ENCODE measurements around the gene MPP1.

MPP1 gene

DNA sequence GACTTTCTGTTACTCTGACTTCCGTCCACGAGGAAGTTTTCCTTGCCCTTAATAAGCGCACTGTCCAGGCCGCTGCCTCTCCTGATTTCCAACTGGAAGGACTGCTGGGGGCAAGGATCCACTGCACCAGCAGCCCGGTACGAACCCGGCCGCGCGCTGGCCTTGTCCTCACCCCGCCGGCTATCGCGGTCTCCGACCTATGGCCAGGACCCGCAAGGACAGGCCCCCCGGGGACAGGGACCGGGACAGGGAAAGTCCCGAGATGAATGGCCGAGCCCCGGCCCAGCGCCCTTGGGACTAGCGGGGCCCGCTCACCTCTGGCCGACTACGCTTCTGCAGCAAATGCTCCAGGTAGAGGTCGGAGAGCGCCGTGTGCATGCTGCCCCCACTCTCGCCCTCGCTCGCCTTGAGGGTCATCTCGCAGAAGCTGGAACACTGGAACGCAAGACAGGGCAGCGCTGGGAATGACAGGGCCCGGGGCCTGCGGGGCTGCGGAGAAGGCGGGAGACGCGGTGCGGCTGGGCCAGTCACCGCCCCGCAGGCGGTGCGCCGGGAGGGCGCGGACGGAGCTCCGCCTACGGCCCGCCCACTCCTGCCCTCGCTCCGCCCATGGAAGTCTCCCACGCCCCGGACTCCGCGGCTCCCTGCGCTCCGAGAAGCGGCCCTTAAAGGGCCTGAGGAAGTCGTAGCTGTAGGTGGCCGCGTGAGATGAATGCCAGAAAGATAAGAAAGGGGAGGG lies at the start of gene MPP1:
MPP1 (minus strand) TSS at position 529 of the 739 bp plus-strand sequence; CDS start at position 417, 112 bp downstream.
- Histone ChIP-seq H3K27ac (no peak within 1 kb of the TSS), H3K27me3 (replicated peaks) (no peaks in the 10 kb centered on the region), H3K36me3 (replicated peaks) (no peaks in the 10 kb centered on the region), H3K4me3 (ENCODE audit: low read depth, low read length) (peak within 1 kb of the TSS; percentile 72)
- in situ Hi-C loops (cut with HindIII; ENCODE audit: low pct_ligation_motif_present, low sequenced_read_pairs) = no loop called here
- TF ChIP-seq, protein P1, sequence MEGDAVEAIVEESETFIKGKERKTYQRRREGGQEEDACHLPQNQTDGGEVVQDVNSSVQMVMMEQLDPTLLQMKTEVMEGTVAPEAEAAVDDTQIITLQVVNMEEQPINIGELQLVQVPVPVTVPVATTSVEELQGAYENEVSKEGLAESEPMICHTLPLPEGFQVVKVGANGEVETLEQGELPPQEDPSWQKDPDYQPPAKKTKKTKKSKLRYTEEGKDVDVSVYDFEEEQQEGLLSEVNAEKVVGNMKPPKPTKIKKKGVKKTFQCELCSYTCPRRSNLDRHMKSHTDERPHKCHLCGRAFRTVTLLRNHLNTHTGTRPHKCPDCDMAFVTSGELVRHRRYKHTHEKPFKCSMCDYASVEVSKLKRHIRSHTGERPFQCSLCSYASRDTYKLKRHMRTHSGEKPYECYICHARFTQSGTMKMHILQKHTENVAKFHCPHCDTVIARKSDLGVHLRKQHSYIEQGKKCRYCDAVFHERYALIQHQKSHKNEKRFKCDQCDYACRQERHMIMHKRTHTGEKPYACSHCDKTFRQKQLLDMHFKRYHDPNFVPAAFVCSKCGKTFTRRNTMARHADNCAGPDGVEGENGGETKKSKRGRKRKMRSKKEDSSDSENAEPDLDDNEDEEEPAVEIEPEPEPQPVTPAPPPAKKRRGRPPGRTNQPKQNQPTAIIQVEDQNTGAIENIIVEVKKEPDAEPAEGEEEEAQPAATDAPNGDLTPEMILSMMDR (IDR thresholded peaks at IDR 0.05; ENCODE audit: low read depth, low read length, missing control alignments) = no peak
- peak; percentile 34 for DNase-seq

DNA sequence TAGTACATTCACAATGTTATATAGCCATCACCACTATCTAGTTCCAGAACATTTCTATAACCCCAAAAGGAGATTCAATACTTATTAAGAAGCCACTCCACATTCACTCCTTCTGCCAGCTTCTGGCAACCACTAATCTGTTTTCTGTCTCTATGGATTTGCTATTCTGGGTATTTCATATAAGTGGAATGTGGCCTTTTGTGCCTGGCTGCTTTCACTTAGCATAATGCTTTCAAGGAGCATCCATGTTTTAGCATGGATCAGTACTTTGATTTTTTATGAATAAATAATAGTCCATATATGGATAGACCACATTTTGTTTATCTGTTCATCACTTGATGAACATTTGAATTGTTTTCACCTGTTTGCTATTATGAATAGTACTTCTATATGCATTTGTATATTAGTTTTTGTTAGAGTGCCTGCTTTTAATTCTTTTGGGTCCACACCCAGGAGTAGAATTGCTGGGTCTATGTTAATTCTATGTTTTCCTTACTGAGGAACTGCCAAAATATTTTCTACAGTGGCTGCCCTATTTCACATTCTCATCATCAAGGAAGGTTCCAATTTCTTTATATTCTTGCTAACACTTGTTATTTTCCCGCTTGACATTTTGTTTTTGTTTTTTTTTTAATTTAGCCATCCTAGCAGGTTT lies 45.8 kb upstream of the MPP1 start:
- H3K4me3 ChIP-seq (ENCODE audit: low read depth, low read length) = no peak overlapping the region
- TF ChIP-seq, protein P1 (IDR thresholded peaks at IDR 0.05; ENCODE audit: low read depth, low read length, missing control alignments) = no peak
- in situ Hi-C loops (cut with HindIII; ENCODE audit: low pct_ligation_motif_present, low sequenced_read_pairs) = no loop called here
- no peak for DNase-seq
- no peak overlapping the region for H3K27ac ChIP-seq
- H3K36me3 ChIP-seq (replicated peaks) = no peaks in the 10 kb centered on the region
- no peaks in the 10 kb centered on the region for H3K27me3 ChIP-seq (replicated peaks)

DNA sequence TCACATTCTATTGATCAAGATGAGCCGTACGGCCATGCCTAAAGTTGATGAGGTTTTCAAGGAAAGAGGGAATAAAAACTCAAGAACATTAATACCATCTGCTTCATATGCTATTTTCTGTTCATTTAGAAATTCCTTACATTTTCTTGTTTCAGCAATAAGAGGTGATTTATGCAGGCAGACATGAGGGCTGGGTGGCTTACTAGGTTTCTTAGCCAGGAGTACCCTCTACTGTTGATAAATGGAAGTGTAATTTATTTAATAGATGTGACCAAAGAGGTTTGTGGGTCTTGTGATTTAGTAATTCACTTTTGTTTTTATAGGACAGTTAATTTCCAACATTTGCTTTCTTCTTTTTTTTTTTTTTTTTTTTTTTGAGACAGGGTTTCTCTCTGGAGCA lies 35.6 kb upstream of the MPP1 start:
- H3K27ac ChIP-seq = no peak overlapping the region
- TF ChIP-seq, protein P1 (IDR thresholded peaks at IDR 0.05; ENCODE audit: low read depth, low read length, missing control alignments) = peak; percentile 50
- no peaks in the 10 kb centered on the region for H3K27me3 ChIP-seq (replicated peaks)
- no peak overlapping the region for H3K4me3 ChIP-seq (ENCODE audit: low read depth, low read length)
- no peaks in the 10 kb centered on the region for H3K36me3 ChIP-seq (replicated peaks)
- DNase-seq = peak; percentile 25
- in situ Hi-C loops (cut with HindIII; ENCODE audit: low pct_ligation_motif_present, low sequenced_read_pairs) = no loop called here

DNA sequence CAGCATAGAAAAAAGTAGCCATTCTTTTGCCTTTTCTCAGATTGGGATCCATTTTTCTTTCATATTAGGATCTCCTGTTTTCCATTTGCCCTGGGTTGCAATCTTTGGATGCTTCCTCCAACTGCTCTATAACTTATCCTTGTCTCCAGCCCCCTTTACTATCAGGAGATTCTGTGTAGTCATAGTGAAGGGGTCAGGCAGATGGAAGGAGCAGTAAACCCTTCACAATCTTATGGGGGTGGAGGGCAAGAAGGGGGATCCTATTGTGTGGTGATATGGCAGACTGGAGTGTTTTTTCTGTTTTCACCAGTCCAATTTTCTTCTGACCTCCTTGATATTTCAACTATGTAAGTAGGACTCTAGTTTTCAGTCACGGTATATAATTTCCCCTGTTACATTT lies 30.9 kb upstream of the MPP1 start:
- Histone ChIP-seq H3K36me3 (replicated peaks) (no peaks in the 10 kb centered on the region), H3K27me3 (replicated peaks) (no peaks in the 10 kb centered on the region), H3K4me3 (ENCODE audit: low read depth, low read length) (no peak overlapping the region), H3K27ac (no peak overlapping the region)
- DNase-seq = no peak
- TF ChIP-seq, protein P1 (IDR thresholded peaks at IDR 0.05; ENCODE audit: low read depth, low read length, missing control alignments) = no peak
- in situ Hi-C loops (cut with HindIII; ENCODE audit: low pct_ligation_motif_present, low sequenced_read_pairs) = no loop called here

DNA sequence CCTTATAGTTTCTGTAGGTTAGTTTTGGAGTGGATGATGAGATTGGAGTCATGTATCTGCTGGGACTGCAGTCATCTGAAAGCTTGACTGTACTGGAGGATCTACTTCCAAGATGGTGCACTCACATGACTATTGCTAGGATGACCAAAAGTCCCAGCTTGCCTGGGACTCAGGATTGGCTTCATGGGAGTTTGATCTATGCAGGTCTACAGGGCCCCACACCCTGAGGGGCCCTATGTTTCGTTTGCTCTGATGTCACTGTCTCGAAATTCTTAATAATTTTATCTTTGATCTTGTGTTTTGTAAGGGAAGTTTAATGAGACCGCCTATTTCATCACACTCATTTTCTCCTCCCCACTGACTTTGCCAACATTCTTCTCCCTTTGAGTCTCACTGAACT lies 29.3 kb upstream of the MPP1 start, which contains the start of gene SMIM9:
SMIM9 (minus strand) TSS at position 101 of the 400 bp plus-strand sequence. CDS start 3,806 bp downstream, outside the sequence.
- H3K36me3 ChIP-seq (replicated peaks) = no peaks in the 10 kb centered on the region
- in situ Hi-C loops (cut with HindIII; ENCODE audit: low pct_ligation_motif_present, low sequenced_read_pairs) = no loop called here
- no peak within 1 kb of the TSS for H3K4me3 ChIP-seq (ENCODE audit: low read depth, low read length)
- TF ChIP-seq, protein P1 (IDR thresholded peaks at IDR 0.05; ENCODE audit: low read depth, low read length, missing control alignments) = no peak
- no peak for DNase-seq
- no peak within 1 kb of the TSS for H3K27ac ChIP-seq
- H3K27me3 ChIP-seq (replicated peaks) = no peaks in the 10 kb centered on the region

Measured in brain microvascular endothelial cell (primary cell).